CD8-positive, alpha-beta memory T cell (primary cell): ENCODE data around the gene CSTF3. TPM values are rescaled to one million over a fixed set of nuclear protein-coding genes. Genes with fewer than 3 reads are reported as not detected.
"Not testable (repeated sequence)": the region's sequence is repeated elsewhere in the genome, so short reads cannot be mapped to it uniquely, and the experiment has no call there.

Source experiments
- CTCF ChIA-PET: fragments of 350-600 bp; sonication (Branson Sonifier 250); formaldehyde crosslinking; loops from one replicate; lab custom pipeline; 2021; ENCODE audit warnings: antibody characterized with exemption; lab: Charles Lee
- POLR2A ChIA-PET: fragments of 350-600 bp; sonication (Branson Sonifier 250); formaldehyde crosslinking; loops from one replicate; lab custom pipeline; 2021; ENCODE audit warnings: antibody characterized with exemption; lab: Charles Lee
- DNase-seq, 5 donors: peaks; one replicate each; pipeline versions ENCODE4 v3.0.0 to v3.0.0-alpha.2; 2020 to 2022; ENCODE audit warnings: mixed read lengths in 1 of 5
- H3K27ac ChIP-seq: one replicate; pipeline ENCODE4 v1.7.0; 2013; ENCODE audit warnings: low read depth, mild to moderate bottlenecking, low read length, moderate library complexity
- H3K27me3 ChIP-seq: 2 replicates; pipeline ENCODE4 v1.7.0; 2013; ENCODE audit warnings: low read length, mild to moderate bottlenecking; ENCODE audit not compliant: insufficient read depth, poor library complexity, severe bottlenecking
- H3K36me3 ChIP-seq: 2 replicates; pipeline ENCODE4 v1.7.0; 2013; ENCODE audit warnings: mild to moderate bottlenecking, low read length, moderate library complexity; ENCODE audit not compliant: insufficient read depth
- H3K4me1 ChIP-seq: 2 replicates; pipeline ENCODE4 v1.7.0; 2013; ENCODE audit warnings: mild to moderate bottlenecking, low read length, moderate library complexity; ENCODE audit not compliant: insufficient read depth
- H3K4me3 ChIP-seq: 2 replicates; pipeline ENCODE4 v1.7.0; 2013; ENCODE audit warnings: mild to moderate bottlenecking, low read length
- H3K9me3 ChIP-seq: 2 replicates; pipeline ENCODE4 v1.7.0; 2013; ENCODE audit warnings: mild to moderate bottlenecking, low read length
- H3K27ac Mint-ChIP-seq, 8 donors: one replicate each; pipeline ENCODE4 v1.8.0; 2020 to 2021; ENCODE audit warnings: mixed read lengths in 8 of 8, mild to moderate bottlenecking in 6 of 8, inconsistent platforms in 3 of 8, moderate library complexity in 3 of 8
- H3K27me3 Mint-ChIP-seq, 2 donors: one replicate each; pipeline ENCODE4 v1.8.0; 2020 to 2021; ENCODE audit warnings: mixed read lengths in 2 of 2, mild to moderate bottlenecking in 1 of 2, moderate library complexity in 1 of 2
- H3K36me3 Mint-ChIP-seq, 3 donors: one replicate each; pipeline ENCODE4 v1.8.0; 2020 to 2021; ENCODE audit warnings: mixed read lengths in 3 of 3, inconsistent platforms in 1 of 3, mild to moderate bottlenecking in 1 of 3
- H3K4me1 Mint-ChIP-seq, 3 donors: one replicate each; pipeline ENCODE4 v1.8.0; 2020 to 2021; ENCODE audit warnings: mixed read lengths in 3 of 3, inconsistent platforms in 1 of 3, mild to moderate bottlenecking in 1 of 3
- H3K4me3 Mint-ChIP-seq, 7 donors: one replicate each; pipeline ENCODE4 v1.8.0; 2020 to 2021; ENCODE audit warnings: mixed read lengths in 7 of 7, mild to moderate bottlenecking in 6 of 7, moderate library complexity in 4 of 7, inconsistent platforms in 2 of 7
- H3K9me3 Mint-ChIP-seq, 5 donors: one replicate each; pipeline ENCODE4 v1.8.0; 2020 to 2022; ENCODE audit warnings: mixed read lengths in 5 of 5, mild to moderate bottlenecking in 3 of 5, moderate library complexity in 2 of 5, inconsistent platforms in 1 of 5
- polyA plus RNA-seq: library from polyadenylated mRNA; unstranded; fragments of 300-500 nt; fragmentation: Illumina TruSeq; gene quantifications from one replicate; pipeline ENCODE4 v1.2.3, GENCODE V29; 2021
- total RNA-seq, 2 experiments: library from RNA; stranded (reverse); gene quantifications; one replicate each; pipeline ENCODE4 v1.2.3, GENCODE V29; 2021

The CSTF3 gene
- total and polyA plus RNA-seq, 3 experiments from 2014 or later: 16.5 to 37.7 (median 35.3) TPM

GRCh38 chr11:33133761-33134160 is 27.5 kb downstream of the CSTF3 start:
- Mint-ChIP-seq H3K27ac (peak overlapping the region in 1 of 8 donors; percentile 56), H3K36me3 (peaks cover 0 to 22% (median 0%) of the 10 kb centered on the region in 3 donors), H3K4me3 (no peak overlapping the region), H3K9me3 (no peaks in the 10 kb centered on the region), H3K4me1 (peaks cover 9 to 13% (median 9%) of the 10 kb centered on the region in 3 donors), H3K27me3 (no peaks in the 10 kb centered on the region)
- no peaks in the 10 kb centered on the region for H3K9me3 ChIP-seq
- H3K27me3 ChIP-seq: no peaks in the 10 kb centered on the region
- H3K27ac ChIP-seq: no peak overlapping the region
- H3K36me3 ChIP-seq: no peaks in the 10 kb centered on the region
- ChIA-PET CTCF (no interaction called here), POLR2A (no interaction called here)
- no peaks in the 10 kb centered on the region for H3K4me1 ChIP-seq
- no peak for DNase-seq
- no peak overlapping the region for H3K4me3 ChIP-seq

- no peak for DNase-seq
- ChIA-PET CTCF (no interaction called here), POLR2A (no interaction called here)
- H3K4me1 Mint-ChIP-seq: peaks cover 9 to 16% (median 13%) of the 10 kb centered on the region in 3 donors
- Histone ChIP-seq H3K4me1 (no peaks in the 10 kb centered on the region), H3K27me3 (no peaks in the 10 kb centered on the region), H3K27ac (no peak overlapping the region), H3K36me3 (no peaks in the 10 kb centered on the region), H3K4me3 (no peak overlapping the region), H3K9me3 (no peaks in the 10 kb centered on the region)
- H3K9me3 Mint-ChIP-seq: no peaks in the 10 kb centered on the region
- H3K36me3 Mint-ChIP-seq: peaks cover 0 to 16% (median 0%) of the 10 kb centered on the region in 3 donors
- H3K4me3 Mint-ChIP-seq: no peak overlapping the region
- no peaks in the 10 kb centered on the region for H3K27me3 Mint-ChIP-seq
- H3K27ac Mint-ChIP-seq: peak overlapping the region in 1 of 8 donors; percentile 10
Observed at GRCh38 chr11:33132510-33132909, 28.8 kb downstream of the CSTF3 start.

- Histone ChIP-seq H3K9me3 (no peaks in the 10 kb centered on the region), H3K36me3 (no peaks in the 10 kb centered on the region), H3K4me3 (no peak overlapping the region), H3K27ac (no peak overlapping the region), H3K4me1 (no peaks in the 10 kb centered on the region), H3K27me3 (no peaks in the 10 kb centered on the region)
- no peaks in the 10 kb centered on the region for H3K27me3 Mint-ChIP-seq
- H3K36me3 Mint-ChIP-seq: peaks cover 0 to 4% (median 3%) of the 10 kb centered on the region in 3 donors
- no peaks in the 10 kb centered on the region for H3K9me3 Mint-ChIP-seq
- no peak for DNase-seq
- H3K4me1 Mint-ChIP-seq: peaks cover 10 to 16% (median 13%) of the 10 kb centered on the region in 3 donors
- no peak overlapping the region for H3K4me3 Mint-ChIP-seq
- ChIA-PET POLR2A (no interaction called here), CTCF (no interaction called here)
- H3K27ac Mint-ChIP-seq: peak overlapping the region in 1 of 8 donors; percentile 22
Observed at GRCh38 chr11:33128739-33129138, 32.5 kb downstream of the CSTF3 start.

- Histone ChIP-seq H3K36me3 (no peaks in the 10 kb centered on the region), H3K9me3 (no peaks in the 10 kb centered on the region), H3K4me3 (no peak overlapping the region), H3K4me1 (no peaks in the 10 kb centered on the region), H3K27ac (no peak overlapping the region), H3K27me3 (no peaks in the 10 kb centered on the region)
- H3K4me3 Mint-ChIP-seq: no peak overlapping the region
- POLR2A ChIA-PET: no interaction called here
- peaks cover 0 to 3% (median 2%) of the 10 kb centered on the region in 3 donors for H3K36me3 Mint-ChIP-seq
- no peaks in the 10 kb centered on the region for H3K9me3 Mint-ChIP-seq
- no peak overlapping the region for H3K27ac Mint-ChIP-seq
- H3K27me3 Mint-ChIP-seq: no peaks in the 10 kb centered on the region
- DNase-seq: no peak
- peaks cover 7 to 12% (median 10%) of the 10 kb centered on the region in 3 donors for H3K4me1 Mint-ChIP-seq
- CTCF ChIA-PET: interaction anchor here (1.7 kb wide), 1 partner anchor 36 kb away, joined by 4 read pairs; the partner anchor contains the start of gene CSTF3
Observed at GRCh38 chr11:33125611-33126010, 35.7 kb downstream of the CSTF3 start.

DNA sequence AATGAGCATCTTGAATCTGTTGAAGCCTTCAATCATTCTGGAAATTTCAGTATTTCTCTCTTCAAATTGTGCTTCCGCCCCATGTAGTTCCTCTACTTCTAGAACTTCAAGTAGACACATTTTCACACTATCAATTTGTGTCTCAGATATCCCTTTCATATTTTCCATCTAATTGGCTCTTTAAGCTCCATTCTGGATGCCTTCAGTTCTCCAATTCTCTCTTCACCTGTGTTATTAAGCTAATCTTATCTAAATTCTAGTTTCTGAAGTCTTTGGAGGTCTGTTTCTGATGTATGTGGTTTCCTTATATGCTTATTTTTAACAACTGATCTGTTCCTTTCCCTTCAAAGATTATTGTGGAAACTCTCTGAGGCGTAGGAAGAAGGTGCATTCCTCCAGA is 36.3 kb downstream of the CSTF3 start:
- Mint-ChIP-seq H3K27me3 (no peaks in the 10 kb centered on the region), H3K4me1 (peaks cover 7 to 12% (median 10%) of the 10 kb centered on the region in 3 donors), H3K9me3 (no peaks in the 10 kb centered on the region), H3K27ac (no peak overlapping the region), H3K4me3 (no peak overlapping the region), H3K36me3 (peaks cover 0 to 3% (median 2%) of the 10 kb centered on the region in 3 donors)
- Histone ChIP-seq H3K4me1 (no peaks in the 10 kb centered on the region), H3K36me3 (no peaks in the 10 kb centered on the region), H3K9me3 (no peaks in the 10 kb centered on the region), H3K4me3 (no peak overlapping the region), H3K27me3 (no peaks in the 10 kb centered on the region), H3K27ac (no peak overlapping the region)
- no peak for DNase-seq
- POLR2A ChIA-PET: no interaction called here
- CTCF ChIA-PET: interaction anchor here (1.7 kb wide), 1 partner anchor 36 kb away, joined by 4 read pairs; the partner anchor contains the start of gene CSTF3

DNA sequence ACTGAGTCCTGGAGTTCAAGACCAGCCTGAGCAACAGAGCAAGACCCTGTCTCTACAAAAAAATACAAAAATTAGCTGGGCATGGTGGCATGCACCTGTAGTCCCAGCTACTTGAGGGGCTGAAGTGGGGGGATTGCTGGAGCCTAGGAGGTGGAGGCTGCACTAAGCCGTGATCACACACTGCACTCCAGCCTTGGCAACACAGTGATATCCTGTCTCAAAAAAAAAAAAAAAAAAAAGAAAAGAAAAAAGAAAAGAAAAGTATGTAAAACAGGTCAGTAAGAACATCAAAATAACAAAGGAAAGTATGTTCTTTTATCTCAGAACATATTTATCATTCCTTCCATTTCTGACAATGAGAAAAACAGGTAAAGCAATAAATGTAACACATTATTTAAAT is 38.6 kb downstream of the CSTF3 start:
- POLR2A ChIA-PET, CTCF ChIA-PET, H3K4me3 Mint-ChIP-seq, H3K4me1 Mint-ChIP-seq, DNase-seq, H3K4me3 ChIP-seq, H3K27me3 Mint-ChIP-seq, H3K36me3 Mint-ChIP-seq, H3K27ac ChIP-seq, H3K36me3 ChIP-seq, H3K4me1 ChIP-seq, H3K9me3 ChIP-seq, H3K9me3 Mint-ChIP-seq, H3K27ac Mint-ChIP-seq, H3K27me3 ChIP-seq: not testable (repeated sequence)

DNA sequence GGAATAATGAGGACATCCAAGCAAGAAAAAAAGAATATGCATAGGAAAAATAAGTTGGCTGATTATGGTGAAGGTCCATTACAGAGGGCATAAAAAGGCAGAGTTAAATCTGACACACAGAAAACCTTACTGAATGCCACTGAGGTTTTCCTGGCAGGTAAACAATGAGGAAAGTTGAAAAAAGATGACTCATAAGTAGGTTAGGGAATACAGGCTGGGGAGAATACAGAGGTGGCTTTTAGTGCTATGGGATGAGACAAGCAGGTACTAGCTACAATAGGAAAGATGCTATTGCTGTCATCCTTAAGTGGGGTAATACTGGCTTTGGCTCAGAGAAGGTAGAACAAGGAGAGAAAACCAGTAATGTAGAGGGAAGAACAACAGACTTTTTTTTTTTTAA is 44.7 kb downstream of the CSTF3 start:
- no peak for DNase-seq
- no peaks in the 10 kb centered on the region for H3K9me3 ChIP-seq
- peak overlapping the region in 2 of 8 donors; percentile 30 to 60 for H3K27ac Mint-ChIP-seq
- ChIA-PET POLR2A (no interaction called here), CTCF (no interaction called here)
- no peaks in the 10 kb centered on the region for H3K36me3 Mint-ChIP-seq
- no peaks in the 10 kb centered on the region for H3K4me1 Mint-ChIP-seq
- H3K4me3 ChIP-seq: no peak overlapping the region
- no peaks in the 10 kb centered on the region for H3K27me3 ChIP-seq
- H3K9me3 Mint-ChIP-seq: no peaks in the 10 kb centered on the region
- no peaks in the 10 kb centered on the region for H3K27me3 Mint-ChIP-seq
- H3K4me3 Mint-ChIP-seq: no peak overlapping the region
- H3K36me3 ChIP-seq: no peaks in the 10 kb centered on the region
- no peak overlapping the region for H3K27ac ChIP-seq
- no peaks in the 10 kb centered on the region for H3K4me1 ChIP-seq

DNA sequence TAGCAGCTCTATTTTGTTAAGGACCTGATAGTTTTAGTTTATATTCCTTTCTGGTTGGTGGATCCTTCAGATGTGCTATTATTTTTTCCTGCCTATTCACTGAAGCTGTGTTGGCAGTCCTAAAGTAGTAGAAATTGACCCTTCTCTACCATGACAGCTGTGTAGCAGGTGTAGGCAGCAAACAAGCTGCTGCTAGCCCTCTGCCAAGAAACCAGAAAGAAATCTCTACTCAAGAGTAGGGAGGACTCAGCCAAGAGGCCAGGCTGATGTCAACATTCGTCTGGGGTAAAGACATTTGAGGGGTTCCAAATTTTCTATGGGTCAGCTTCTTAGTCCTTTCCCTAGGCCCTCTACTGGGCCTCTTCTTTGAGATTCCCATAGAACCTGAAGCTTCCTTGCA is 51.2 kb downstream of the CSTF3 start:
- CTCF ChIA-PET: no interaction called here
- Mint-ChIP-seq H3K27ac (no peak overlapping the region), H3K9me3 (no peaks in the 10 kb centered on the region), H3K4me3 (no peak overlapping the region), H3K27me3 (no peaks in the 10 kb centered on the region), H3K36me3 (peaks cover 12 to 19% (median 13%) of the 10 kb centered on the region in 3 donors), H3K4me1 (no peaks in the 10 kb centered on the region)
- no peak overlapping the region for H3K4me3 ChIP-seq
- no peaks in the 10 kb centered on the region for H3K9me3 ChIP-seq
- DNase-seq: no peak
- H3K27ac ChIP-seq: no peak overlapping the region
- POLR2A ChIA-PET: no interaction called here
- H3K27me3 ChIP-seq: no peaks in the 10 kb centered on the region
- no peaks in the 10 kb centered on the region for H3K4me1 ChIP-seq
- H3K36me3 ChIP-seq: no peaks in the 10 kb centered on the region
